ENCODE data around the gene UPK1B. TPM values are rescaled to one million over a fixed set of nuclear protein-coding genes. Genes with fewer than 3 reads are reported as not detected.
"Not testable (repeated sequence)": the region's sequence is repeated elsewhere in the genome, so short reads cannot be mapped to it uniquely, and the experiment has no call there.

UPK1B gene
- total RNA-seq, 2 donors from 2014 or later, result 6.6 to 9.3 TPM

DNA sequence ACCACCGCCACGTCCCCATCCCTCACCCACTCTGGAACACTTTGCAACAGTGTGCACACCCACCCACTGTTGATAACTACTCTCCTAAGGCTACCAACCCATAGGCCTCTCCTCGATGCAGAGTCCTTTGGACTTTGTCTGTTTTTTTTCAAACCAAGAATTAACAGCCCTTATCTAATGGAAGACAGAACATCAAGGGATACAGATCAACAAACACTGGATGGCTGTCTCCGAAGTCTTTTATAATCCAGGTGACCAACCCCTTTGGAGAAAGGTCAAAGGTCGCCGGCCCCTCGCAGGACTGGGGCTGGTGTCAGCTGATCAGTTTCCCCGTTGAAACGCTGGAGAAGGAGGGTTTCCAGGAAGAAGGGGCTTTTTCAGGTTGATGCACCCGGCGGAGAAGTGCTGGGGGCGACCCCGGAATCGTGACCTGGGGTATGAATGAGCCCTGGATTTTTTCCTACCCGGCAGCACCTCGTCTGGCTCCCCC is 66.7 kb downstream of the UPK1B start:
- H3K27ac ChIP-seq, result peak overlapping the region; percentile 91 to 99 (median 96)
- no peaks in the 10 kb centered on the region for H3K9me3 ChIP-seq
- ATAC-seq (no peak), DNase-seq (peak in 1 of 4 donors; percentile 26)
- 1% methylated on average over 9 to 16 of the region's 16 CpGs for WGBS, 2 donors
- H3K36me3 ChIP-seq (replicated peaks in 1 of 2; ENCODE audit: insufficient read depth in 1 of 2, low read depth in 2 of 2), result peaks cover 0 to 5% of the 10 kb centered on the region in 2 donors
- H3K27me3 ChIP-seq, result no peaks in the 10 kb centered on the region
- no peak for TF ChIP-seq POLR2A (IDR thresholded peaks at IDR 0.05)
- TF ChIP-seq, protein P1, sequence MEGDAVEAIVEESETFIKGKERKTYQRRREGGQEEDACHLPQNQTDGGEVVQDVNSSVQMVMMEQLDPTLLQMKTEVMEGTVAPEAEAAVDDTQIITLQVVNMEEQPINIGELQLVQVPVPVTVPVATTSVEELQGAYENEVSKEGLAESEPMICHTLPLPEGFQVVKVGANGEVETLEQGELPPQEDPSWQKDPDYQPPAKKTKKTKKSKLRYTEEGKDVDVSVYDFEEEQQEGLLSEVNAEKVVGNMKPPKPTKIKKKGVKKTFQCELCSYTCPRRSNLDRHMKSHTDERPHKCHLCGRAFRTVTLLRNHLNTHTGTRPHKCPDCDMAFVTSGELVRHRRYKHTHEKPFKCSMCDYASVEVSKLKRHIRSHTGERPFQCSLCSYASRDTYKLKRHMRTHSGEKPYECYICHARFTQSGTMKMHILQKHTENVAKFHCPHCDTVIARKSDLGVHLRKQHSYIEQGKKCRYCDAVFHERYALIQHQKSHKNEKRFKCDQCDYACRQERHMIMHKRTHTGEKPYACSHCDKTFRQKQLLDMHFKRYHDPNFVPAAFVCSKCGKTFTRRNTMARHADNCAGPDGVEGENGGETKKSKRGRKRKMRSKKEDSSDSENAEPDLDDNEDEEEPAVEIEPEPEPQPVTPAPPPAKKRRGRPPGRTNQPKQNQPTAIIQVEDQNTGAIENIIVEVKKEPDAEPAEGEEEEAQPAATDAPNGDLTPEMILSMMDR (IDR thresholded peaks at IDR 0.05), result no peak
- H3K4me1 ChIP-seq, result peaks cover 20% of the 10 kb centered on the region
- peak overlapping the region; percentile 53 to 86 for H3K4me3 ChIP-seq
- intact Hi-C loops (cut with DNase I), result loop anchor here (10.0 kb wide), 2 partner anchors 95 to 355 kb away; partner anchors contain the start of gene TEX55

DNA sequence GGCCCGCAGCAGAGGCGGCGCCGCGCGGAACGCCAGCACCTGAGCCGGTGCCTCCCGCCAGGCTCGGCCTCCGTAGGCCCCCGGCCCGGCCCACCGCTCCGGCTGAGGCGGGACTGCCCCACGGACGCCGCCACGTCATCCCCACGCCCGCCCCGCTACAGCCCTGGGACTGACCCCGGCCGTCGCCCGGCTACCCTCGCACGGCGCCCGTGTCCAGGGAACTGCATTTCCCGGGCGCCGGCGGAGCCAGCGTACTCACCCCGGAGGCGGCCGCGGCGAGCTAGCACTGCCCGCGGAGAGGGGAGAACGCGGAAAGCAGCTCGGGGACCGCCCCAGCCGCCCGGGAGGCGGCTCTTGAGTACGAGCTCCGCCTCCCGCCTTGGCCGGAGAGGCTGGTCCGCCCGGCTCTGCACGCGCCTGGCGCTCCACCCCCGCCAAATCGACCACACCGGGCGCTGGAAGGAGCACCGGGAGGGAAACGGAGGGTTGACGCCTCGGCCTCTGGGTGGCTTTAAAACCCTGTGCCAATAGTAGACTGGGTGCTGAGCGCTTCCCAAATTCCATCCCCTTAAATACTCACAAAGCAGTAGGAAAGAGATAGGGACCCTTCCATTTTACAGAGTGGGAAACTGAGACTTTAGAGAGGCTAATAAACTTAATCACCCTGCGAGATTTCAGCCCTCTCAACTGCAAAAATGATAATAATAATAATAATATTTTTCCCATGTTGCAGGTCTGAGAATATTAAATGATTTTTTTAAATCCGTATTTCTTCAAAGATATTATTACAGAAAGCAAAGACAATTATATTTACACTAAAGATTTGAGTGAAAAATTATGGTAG is 67.4 kb downstream of the UPK1B start, which contains the start of gene B4GALT4:
Gene B4GALT4, minus strand, starts transcription at position 288 of the 844 bp plus-strand sequence. CDS start 10,779 bp downstream, outside the sequence.
- no peaks in the 10 kb centered on the region for H3K27me3 ChIP-seq
- TF ChIP-seq, protein P1 (IDR thresholded peaks at IDR 0.05), result peak in 1 of 7 experiments; percentile 23
- peak; percentile 94 to 96 (median 95) for TF ChIP-seq POLR2A (IDR thresholded peaks at IDR 0.05)
- DNase-seq, result peak; percentile 89 to 93 (median 92)
- H3K4me1 ChIP-seq, result peaks cover 23% of the 10 kb centered on the region
- H3K9me3 ChIP-seq, result no peaks in the 10 kb centered on the region
- peak within 1 kb of the TSS; percentile 53 to 86 for H3K4me3 ChIP-seq
- peaks cover 0 to 3% of the 10 kb centered on the region in 2 donors for H3K36me3 ChIP-seq (replicated peaks in 1 of 2; ENCODE audit: insufficient read depth in 1 of 2, low read depth in 2 of 2)
- WGBS, 2 donors, result 1 to 5% methylated on average over 14 to 67 of the region's 70 CpGs
- intact Hi-C loops (cut with DNase I), result loop anchor here (10.0 kb wide), 2 partner anchors 96 to 356 kb away; partner anchors contain the start of gene TEX55
- ATAC-seq, result peak; percentile 95
- H3K27ac ChIP-seq, result peak within 1 kb of the TSS; percentile 91 to 99 (median 96)

DNA sequence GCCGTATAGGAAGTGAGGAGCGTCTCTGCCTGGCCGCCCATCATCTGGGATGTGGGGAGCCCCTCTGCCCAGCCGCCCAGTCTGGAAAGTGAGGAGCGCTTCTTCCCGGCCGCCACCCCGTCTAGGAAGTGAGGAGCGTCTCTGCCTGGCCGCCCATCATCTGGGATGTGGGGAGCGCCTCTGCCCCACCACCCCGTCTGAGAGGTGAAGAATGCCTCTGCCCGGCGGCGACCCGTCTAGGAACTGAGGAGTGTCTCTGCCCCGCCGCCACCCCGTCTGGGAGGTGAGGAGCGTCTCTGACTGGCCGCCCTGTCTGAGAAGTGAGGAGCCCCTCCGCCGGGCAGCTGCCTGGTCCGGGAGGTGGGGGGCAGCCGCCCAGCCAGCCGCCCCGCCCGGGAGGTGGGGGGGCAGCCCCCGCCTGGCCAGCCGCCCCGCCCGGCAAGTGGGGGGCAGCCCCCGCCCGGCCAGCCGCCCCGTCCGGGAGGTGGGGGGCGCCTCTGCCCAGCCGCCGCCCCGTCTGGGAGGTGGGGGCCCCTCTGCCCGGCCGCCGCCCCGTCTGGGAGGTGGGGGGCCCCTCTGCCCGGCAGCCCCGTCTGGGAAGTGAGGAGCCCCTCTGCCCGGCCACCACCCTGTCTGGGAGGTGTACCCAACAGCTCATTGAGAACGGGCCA is 69.1 kb downstream of the UPK1B start:
- not testable (repeated sequence) for H3K4me3 ChIP-seq; ATAC-seq; H3K9me3 ChIP-seq; H3K36me3 ChIP-seq (replicated peaks in 1 of 2; ENCODE audit: insufficient read depth in 1 of 2, low read depth in 2 of 2); H3K27ac ChIP-seq; H3K27me3 ChIP-seq; DNase-seq
- H3K4me1 ChIP-seq, result peaks cover 26% of the 10 kb centered on the region
- intact Hi-C loops (cut with DNase I), result loop anchor here (10.0 kb wide), 2 partner anchors 98 to 358 kb away; partner anchors contain the start of gene TEX55
- 91% methylated on average over 10 to 30 of the region's 49 CpGs for whole genome bisulfite sequencing, 2 donors

DNA sequence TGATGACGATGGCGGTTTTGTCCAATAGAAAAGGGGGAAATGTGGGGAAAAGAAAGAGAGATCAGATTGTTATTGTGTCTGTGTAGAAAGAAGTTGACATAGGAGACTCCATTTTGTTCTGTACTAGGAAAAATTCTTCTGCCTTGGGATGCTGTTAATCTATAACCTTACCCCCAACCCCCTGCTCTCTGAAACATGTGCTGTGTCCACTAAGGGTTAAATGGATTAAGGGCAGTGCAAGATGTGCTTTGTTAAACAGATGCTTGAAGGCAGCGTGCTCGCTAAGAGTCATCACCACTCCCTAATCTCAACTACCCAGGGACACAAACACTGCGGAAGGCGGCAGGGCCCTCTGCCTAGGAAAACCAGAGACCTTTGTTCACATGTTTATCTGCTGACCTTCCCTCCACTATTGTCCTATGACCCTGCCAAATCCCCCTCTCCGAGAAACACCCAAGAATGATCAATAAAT is 69.7 kb downstream of the UPK1B start:
- ATAC-seq; DNase-seq; H3K4me3 ChIP-seq; H3K27ac ChIP-seq; H3K27me3 ChIP-seq; H3K9me3 ChIP-seq; H3K36me3 ChIP-seq (replicated peaks in 1 of 2; ENCODE audit: insufficient read depth in 1 of 2, low read depth in 2 of 2): not testable (repeated sequence)
- intact Hi-C loops (cut with DNase I), result loop anchor here (10.0 kb wide), 2 partner anchors 98 to 358 kb away; partner anchors contain the start of gene TEX55
- WGBS, 2 donors, result 67 to 86% methylated on average over 7 of the region's 7 CpGs
- peaks cover 26% of the 10 kb centered on the region for H3K4me1 ChIP-seq

DNA sequence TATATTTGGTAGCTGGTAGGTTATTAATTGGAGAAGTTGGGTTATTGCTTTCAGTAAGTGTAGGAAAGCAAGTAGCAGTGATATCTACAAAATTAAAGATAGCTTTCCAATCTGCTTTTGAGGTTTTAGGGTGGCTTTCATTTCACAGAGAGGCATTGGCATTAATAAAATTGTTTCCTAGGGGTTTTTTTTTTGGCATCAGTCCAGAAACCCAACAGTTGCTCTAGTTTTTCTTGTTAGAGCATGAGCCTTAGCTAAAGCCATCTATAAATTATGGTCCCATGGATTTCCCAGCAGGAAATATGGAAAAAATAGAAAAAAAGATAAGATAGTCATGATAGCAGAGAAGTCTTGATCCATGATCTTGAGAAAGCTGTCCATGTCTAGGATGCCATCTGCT is 70.3 kb downstream of the UPK1B start:
- no peak for ATAC-seq
- Histone ChIP-seq H3K27me3 (no peaks in the 10 kb centered on the region), H3K4me3 (no peak overlapping the region), H3K4me1 (peaks cover 23% of the 10 kb centered on the region), H3K27ac (no peak overlapping the region), H3K9me3 (no peaks in the 10 kb centered on the region), H3K36me3 (replicated peaks in 1 of 2; ENCODE audit: insufficient read depth in 1 of 2, low read depth in 2 of 2) (no peaks in the 10 kb centered on the region)
- intact Hi-C loops (cut with DNase I), result loop anchor here (10.0 kb wide), 2 partner anchors 99 to 359 kb away; partner anchors contain the start of gene TEX55
- TF ChIP-seq, protein P1 (IDR thresholded peaks at IDR 0.05), result no peak
- TF ChIP-seq POLR2A (IDR thresholded peaks at IDR 0.05), result no peak
- DNase-seq, result no peak

Data from body of pancreas (tissue), 4 donors.